GM21423 (cell line): Measurements from ENCODE around the gene CDH23.

Experiments used
- ATAC-seq: cut with Tn5 transposase; IDR thresholded peaks from one replicate; pipeline ENCODE4 v1.9.1; 2021; ENCODE audit warnings: mild to moderate bottlenecking, moderate library complexity; ENCODE audit not compliant: unreplicated experiment

CDH23 gene

DNA sequence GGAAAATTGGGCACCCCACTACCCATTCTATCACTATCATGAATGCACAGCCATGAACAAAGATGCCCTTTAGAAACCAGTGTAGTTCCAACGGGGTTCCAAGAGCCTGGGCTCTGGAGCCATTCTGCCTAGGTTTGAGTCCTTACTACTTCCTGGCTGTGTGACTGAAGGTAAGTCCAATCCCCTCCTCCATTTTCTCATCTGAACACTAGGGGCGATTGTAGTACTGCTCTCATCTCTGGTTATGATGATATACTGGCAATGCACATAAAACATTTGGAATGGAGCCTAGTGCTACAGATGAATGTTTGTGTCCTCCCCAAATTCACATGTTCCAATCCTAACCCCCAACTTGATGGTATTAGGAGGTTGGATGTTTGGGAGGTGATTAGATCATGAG, 28.1 kb upstream of the CDH23 start:
- ATAC-seq: no peak

DNA sequence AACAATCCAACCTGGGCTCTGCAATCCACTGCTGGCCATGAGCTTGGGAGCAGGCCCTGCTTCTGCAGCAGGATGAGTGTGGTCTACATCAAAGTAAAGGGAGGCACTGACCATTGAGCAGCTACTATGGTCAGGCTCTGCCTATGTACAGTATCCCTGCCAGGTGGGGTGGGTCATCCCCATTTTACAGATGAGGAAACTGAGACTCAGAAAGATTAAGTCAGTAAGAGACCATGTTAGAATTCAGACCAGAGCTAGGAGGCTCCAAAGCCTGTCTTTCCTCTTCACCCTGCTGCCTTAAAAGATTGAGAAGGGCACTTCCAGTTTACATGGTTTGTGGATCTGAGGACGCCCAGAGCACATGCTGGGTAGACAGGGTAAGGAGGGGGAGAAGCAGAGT, 27.1 kb upstream of the CDH23 start:
- ATAC-seq: no peak

DNA sequence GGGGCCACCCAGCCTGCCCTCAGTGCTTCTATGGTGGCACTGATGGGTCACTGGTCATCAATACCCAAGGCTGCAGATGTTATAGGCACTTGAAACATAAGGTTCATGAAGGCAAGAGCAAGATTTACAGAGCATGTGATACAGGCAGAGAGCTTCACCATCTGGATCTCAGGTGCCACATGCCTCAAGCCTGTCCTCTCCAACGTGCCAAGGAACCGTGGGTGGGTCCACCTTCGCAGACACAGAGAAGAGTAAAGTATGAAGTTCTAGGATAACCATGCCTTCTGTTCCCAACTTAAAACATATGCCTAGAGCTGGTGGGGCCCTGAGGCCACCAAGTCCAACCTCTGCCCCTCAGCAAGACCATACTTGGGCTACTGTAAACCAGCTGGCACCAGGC, 26.7 kb upstream of the CDH23 start:
- ATAC-seq: no peak

DNA sequence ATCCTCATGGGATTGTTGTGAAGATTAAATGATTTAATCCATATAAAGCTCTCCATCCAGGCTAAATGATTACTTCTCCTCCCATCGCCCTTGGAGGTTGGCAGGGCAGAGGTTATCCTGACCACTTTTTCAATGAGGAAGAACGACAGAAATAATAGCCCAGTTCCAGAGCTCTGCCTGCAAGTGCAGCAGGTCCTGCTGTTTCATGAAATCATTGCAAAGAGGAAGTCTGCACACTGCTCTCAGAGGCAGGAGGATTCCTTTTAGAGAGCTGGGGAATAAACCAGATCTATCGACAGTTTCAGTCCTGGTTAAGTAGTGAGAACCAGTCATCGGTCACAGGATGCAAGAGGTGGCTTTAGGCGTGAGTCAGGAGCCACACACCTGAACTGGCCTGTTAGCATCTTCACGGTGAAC, 25.0 kb upstream of the CDH23 start:
- ATAC-seq: no peak

DNA sequence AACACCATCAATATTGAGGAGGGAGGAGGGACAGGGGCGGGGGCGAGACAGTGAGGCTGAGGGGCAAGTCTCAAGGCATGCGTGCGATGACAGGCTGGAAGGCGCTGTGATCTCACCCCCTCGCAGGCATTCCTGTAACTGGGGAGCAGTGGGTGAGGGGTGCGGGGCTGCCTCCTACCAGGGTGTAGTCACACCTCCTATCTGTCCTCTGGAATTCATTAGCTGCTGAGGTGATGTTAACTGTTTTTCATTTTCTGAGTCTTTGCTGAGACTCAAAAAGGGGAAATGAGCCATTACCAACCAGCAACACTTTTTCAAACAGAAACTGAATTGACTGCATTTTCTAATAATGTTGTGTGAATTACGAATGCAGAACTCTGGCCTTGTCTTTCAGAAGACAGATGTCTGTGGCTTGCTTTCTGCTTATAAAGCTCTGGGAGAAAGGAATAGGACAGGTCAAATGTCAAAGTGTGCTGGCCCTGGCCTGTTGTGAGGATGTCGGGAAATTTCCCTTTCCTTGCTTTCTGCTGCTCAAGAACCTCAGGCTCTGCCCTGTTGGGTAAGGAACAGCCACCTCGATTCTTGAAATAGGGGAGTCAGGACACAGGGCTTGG, 23.7 kb upstream of the CDH23 start:
- ATAC-seq: no peak

DNA sequence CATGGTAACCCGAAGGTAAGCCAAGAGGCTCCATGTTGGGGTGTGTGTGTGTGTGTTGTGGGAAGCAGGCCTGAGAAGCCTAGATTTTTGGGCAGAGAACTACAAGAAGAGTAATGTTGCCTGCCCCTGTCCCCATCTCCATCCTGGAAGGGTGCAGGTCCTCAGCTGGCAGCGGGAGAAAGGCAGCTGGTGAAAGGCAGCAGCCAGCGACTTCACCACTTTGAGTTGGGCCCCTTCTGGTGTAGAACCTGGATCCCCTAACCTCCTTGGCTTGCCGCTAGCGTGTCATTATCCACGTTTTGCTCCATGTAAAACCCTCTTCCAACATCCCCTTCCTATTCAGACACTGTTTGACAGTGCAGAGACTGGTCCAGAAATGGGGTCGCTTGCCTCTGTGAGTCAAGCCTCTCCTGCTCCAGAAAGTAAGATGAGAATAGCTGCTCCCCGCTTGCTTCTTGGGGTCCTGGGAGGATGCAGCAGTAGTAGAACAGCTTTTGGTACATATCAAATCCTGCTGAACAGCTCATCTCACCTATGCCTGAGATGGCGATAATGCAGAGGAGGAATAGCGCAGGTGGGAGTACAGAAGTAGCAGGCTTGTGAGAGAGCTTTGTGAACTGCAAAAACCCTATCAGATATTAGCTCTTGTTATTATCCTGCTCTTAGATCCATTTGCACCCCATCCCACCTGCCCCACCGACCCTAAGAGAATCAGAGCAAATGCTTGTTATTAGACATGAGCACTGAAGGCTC, 22.1 kb upstream of the CDH23 start:
- ATAC-seq: no peak

DNA sequence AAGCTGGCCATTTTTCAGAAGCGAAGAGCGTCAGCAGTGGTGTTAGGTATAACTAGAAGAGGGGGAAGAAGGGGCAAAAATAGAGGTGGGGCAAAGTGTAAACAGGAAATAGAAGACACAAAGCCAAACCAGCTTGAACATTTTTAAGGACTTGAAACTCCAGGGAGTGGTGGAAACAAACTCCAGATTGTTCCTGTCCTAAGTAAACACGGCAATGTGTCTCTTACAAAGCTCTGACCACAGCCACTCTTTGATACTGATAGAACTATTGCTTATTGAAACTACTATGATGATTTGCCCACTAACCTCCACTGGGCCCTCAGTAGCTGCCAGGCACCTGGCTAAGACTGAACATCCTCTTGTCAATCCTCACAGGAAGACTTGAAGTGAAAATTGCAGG, 20.8 kb upstream of the CDH23 start:
- no peak for ATAC-seq

DNA sequence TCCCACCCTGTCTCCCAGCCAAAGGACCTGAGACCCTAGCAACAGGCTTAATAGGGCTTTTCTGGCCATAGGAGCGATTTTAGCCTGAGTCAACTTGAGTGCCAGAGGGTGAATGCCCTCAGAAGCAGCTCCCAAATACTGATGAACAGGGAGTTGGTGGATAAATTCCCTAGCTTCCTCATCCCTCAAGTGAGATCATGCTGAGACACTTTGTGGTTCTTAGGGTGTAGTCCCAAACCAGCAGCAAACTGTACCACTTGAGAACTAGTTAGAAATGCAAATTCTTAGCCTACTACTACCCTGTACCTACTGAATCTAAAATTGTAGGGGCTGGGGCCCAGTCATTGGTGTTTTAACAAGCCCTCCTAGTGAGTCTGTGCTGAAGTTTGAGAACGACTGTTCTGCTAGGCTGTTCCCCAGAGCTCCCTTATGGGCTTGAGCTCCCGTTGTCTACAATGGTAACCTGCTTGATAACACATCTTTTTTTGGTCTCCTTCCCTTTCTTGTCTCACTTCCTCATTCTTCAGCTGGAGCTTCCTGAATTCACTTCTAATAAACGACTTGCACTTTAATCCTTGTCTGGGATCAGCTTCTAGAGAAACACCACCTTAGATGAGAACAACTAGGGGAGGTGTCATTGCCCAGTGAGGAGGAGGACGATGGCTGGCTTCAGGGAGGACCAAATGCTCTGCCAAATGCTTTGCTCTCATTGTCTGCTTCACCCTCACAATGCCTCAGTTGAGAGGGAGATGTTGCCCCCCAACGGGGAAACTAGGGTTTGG, 18.2 kb upstream of the CDH23 start:
- no peak for ATAC-seq

DNA sequence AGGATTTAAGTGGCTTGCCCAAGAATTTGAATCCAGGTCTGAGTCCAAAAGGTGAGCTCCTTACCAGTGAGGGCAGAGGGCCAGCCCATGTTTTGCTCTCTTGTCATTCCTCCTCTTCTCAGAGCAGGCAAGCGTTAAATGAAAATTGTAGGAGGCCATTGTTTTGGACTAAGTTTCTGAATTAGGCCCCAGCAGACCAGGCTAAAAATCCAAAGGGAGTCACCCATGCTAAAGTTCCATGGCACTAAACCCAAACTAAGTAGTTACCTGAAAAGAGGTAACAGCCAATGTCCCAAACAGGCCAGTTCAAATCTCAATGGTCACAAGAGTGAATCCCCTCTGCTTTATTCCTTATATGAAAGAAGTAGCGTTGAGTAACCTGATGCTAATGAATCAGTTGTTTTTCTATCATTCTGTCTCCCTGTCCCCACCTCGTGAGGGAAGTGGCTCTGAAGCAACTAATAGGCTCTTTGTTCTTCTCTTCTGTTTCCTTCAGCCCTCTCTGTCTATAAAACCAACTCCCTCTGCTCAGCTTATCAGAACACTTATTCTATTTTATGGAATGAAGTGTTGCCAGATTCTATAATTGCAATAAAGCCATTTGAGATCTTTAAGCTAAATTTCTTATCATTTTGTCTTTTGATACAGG, 17.5 kb upstream of the CDH23 start:
- no peak for ATAC-seq

DNA sequence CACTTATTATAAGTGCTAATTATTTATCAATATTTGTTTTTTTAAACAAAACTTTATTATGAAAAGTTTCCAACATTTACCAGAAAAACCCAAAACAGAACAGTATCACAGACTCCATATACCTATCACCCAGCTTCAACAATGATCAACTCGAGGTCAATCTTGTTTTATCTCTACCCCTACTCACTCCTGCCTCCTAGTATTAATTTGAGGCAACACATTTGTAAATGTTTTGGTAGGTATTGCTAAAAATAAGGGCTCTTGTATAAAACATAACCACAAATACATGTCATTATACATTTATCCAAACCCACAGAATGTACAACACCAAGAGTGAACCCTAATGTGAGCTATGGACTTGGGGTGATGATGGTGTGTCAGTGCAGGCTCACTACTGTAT, 15.9 kb upstream of the CDH23 start:
- ATAC-seq: no peak

DNA sequence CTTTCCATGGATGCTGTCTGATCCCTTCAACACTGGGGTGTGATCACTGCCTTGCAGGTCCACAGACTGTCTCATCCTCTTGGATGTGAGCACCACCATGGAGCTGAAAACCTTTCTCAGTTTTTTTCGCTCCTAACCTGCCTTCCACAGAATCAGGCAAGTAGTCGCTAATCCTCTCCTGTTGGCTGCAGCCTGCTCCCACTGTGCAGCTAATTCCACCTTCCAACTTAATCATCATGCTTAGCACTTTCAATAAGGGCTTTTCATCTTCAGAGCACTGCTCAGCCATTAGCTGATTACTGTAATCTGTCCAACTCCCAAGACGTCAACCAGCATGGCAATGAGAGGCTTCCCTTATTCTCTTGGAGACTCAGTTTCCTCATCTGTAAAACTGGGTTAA, 15.1 kb upstream of the CDH23 start:
- ATAC-seq: no peak

DNA sequence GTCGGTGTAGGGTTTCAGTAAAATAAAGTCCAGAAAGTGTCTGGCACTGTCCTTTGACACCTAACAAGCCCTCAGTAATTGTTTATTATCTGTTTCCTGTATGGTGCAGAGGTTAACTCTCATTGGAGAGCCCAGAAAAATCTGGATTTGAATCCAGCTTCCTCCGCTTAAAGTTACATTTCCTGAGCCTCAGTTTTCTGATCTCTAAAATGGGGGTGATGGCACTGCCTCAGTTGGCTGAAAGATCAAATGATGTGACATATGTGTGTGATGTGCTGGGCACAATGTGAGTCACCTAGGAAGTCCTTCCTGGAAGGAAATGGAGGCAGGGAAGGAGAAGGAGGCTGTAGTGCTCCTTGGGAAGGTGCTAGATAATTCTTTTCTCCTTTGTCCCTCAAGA, 14.7 kb upstream of the CDH23 start:
- no peak for ATAC-seq

DNA sequence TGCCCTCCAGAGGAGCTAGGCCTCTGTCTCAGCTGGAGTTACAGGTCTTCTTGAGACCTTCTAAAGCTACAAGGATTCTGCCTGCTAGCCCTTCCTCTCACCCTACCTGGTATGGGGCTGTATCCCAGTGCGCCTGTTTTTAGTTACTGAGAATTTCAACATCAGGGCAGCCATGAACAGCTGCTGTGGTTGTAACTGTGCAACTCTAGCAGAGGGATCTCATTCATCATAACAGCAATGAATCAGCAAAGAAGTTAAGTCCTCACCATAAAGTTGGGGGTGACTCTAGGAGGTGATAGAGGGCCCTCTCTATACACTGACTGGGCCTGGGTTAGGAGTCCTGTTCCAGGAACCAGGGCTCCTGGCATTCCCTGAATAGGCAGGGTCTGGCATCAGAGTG, 14.0 kb upstream of the CDH23 start:
- ATAC-seq: no peak

DNA sequence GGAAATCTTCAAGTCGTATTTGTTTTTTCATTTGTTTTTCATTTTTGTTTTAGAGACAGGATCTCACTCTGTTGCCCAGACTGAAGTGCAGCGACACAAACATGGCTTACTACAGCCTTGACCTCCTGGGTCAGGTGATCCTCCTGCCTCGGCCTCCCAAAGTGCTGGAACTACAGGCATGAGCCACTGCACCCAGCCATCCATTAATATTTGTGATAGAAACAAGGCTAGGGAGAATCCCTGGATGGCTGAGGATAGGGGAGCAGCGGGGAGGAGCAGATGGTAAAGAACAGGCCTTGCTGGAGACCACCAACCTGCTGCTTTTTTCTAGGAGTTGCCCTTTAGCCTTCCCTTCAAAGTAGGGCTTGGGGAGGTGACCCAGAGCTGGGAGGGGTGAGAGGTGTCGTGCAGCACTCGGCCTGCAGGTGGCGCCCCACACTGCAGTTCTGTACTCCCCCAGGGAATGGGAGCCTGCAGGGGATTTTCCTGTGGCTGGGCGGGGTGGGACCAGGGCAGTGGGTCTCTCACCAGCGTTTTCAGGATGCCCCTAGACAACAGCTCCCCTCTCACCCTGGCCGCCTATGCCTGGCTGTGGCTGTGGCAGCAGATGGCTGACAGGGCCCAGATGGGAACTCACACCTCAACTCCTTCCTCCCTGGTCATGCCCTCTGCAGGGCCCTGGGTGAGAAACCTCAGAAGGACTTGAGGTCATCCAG, 12.6 kb upstream of the CDH23 start:
- ATAC-seq: no peak

DNA sequence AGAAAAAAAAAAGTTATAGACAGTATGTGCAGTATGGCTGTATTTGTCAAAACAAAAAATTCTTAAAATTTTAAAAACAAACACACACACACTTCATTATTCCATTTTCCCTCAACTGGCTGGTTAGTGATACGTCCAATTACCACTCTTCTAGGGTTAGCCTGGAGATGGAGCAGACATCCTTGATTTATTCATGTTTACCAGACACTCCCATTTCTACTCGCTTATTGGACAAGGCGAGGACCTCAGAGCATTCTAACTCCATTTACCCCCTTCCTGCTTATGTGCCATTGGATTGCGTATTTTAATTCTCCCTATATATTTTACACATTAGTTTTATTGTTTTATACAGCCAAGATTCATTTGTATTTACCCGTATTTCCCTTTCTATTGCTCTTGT, 8.5 kb upstream of the CDH23 start:
- no peak for ATAC-seq

DNA sequence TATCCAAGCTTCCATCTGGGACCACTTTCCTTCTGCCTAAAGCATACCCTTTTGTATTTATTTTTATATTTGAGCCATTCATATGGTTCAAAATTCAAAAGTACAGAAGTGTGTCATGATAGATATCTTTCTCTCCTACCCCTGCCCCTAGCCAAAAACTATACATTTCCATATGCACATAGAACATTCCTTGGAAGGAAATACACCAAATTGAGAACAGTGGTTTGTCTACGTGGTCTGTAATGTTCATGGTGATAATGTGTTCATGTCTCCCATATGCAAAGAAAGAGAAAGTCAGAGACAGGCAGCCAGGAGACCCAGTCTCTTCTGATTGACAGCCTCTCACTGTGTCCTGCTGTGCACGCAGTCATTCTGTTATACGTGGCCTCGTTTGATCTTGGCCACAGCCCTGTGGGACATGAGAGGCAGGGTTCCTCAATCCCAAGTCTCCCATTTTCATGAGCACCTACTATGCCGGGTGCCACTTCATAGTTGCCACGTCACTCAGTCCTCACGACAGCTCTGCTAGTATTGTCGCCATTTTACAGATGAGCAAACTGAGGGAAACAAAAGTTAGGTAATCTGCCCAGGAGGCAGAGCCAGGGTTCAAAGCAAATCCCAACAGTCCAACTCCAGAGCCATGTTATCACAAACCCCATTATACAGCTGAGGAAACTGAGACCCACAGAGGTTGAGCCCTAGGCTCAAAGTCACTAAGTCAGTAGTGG, 8.0 kb upstream of the CDH23 start:
- no peak for ATAC-seq

DNA sequence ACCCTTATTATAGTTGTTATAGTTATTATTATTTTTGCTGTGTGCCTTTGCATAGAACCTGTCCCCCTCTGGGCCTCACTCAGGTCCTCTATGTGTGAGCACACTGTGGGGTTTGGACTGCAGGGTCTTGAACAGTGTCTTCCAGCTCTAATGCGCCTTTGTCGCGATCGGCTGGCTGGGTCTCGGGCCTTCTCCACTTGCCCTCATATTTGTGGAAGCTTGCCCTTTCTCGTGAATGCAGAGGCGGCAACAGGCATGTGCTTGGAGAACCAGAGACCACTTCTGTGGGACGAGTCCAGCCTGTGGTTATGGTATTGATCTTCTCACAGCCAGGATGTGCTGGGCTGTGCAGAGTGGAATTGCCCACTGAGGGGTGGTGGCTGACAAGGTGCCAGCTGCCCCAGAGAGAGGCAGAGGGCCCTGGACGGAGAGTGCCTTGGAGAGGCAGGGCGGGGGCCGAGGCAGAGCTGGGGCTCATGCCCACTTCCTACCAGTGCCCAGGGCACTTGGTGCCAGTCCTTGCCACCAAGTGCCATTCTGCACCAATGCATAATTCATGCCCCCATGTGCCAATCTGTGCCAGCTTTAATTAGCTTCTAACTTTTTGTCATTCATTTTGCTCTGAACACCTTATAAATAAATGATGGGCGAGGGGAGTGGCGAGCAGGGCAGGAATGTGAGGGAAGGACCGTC, 6.8 kb upstream of the CDH23 start:
- ATAC-seq: no peak

DNA sequence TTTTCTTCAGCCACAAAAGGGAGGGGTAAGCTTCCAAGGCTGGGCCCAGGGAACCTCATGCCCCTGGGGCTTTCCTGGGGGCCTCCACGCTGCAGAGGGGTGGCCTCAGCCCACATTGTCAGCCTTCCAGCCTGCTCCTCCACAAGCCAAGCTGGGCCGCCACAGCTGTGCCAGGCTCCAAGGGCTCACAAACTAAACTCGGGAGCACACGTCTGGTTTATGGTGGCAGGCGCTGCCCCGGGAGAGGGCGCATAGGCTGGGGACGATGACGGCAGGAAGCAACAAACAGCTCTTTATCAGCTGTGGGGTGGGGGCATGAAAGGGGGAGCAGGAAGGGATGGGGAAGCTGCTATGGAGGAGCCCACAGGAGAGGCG, 6.3 kb upstream of the CDH23 start:
- no peak for ATAC-seq

DNA sequence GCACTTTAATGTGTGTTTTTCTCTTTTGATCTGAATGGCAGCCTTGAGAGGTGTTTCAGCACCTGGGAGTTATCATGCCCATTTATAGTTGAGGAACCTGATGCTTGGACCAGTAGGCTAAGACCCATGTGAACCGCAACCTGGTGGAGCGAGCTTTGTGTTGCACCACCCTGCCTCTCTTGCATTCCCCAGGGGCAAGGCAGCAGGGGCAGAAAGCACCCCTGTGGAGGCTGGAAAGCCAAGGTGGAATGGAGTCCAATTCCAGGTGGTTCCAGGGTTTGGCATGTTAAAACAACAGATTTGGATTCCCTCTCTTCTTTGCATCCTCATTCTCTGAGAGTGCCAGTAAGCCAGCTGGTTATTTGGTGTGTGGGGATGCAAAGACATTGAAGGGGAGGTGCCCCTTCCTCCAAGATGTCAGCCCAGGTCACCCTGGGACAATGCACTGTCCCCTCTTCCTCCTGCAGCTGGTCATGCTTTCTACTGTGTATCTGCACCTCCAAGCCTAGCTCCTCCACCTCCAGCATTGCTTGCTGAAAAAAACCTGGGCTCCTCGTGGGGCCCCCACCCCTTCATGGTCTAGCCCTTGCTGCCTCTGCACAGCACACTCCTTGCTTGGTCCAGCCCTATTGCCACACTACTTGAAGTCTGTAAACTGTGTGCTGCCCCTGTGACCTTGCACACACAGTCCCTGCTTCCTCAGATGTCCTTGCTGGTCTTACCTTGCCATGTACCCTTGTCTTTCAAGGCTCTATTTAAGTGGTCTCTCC, 5.6 kb upstream of the CDH23 start:
- no peak for ATAC-seq
